ENCODE measurements around the gene EIF5A. TPM values are rescaled to one million over a fixed set of nuclear protein-coding genes. Genes with fewer than 3 reads are reported as not detected.

Gene EIF5A
- total RNA-seq, 3 donors from 2014 or later (not counting 1 experiment from before 2014, with no cell fraction given) = 483 to 608 (median 492) TPM

DNA sequence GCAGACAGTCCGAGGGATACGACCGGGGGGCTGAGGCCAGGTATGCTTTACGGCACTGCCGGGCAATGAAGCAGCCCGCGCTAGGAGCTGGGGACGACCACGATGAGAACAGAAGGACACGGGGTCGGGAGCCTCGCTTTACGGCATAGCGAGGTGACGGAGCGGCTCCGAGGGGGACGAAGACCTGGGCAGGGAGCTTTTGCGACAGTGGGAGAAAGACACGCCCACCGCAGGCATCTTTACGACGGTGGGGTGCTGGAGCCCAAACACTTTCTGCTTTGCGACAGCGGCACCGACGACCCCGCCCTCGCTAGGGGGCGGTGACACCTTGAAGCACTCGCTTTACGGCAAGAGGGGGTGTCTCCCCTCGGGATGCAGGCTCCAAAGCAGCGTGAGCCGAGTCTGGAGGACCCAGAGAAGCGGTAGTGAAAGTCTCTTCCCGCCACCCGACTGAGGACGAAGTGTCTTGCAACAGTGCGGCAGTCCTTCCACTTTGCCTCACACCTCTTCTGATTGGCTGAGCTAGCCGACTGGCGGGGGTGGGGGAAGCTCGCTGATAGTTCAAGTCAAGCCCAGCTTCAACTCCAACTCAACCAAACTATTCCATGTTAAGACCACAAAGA, 22.1 kb downstream of the EIF5A start:
- Mint-ChIP-seq H3K4me1 (peaks cover 21 to 40% of the 10 kb centered on the region in 2 donors), H3K27ac (peak overlapping the region; percentile 89 to 97), H3K9me3 (no peaks in the 10 kb centered on the region), H3K27me3 (ENCODE audit: low read depth in 2 of 2) (no peaks in the 10 kb centered on the region), H3K4me3 (peak overlapping the region; percentile 96), H3K36me3 (no peaks in the 10 kb centered on the region)
- intact Hi-C loops (cut with micrococcal nuclease) = loop anchor here (1.0 to 2.0 kb wide), 3 partner anchors 15 to 49 kb away; partner anchors contain the start of genes EIF5A, GPS2 and SLC2A4
- H3K27ac ChIP-seq (ENCODE audit: low read length) = peak overlapping the region; percentile 91
- no peaks in the 10 kb centered on the region for H3K27me3 ChIP-seq (ENCODE audit: control insufficient read depth, insufficient read depth, low read length)
- TF ChIP-seq CTCF (IDR thresholded peaks at IDR 0.05) = no peak
- ATAC-seq = peak; percentile 73 to 90 (median 76)
- peak overlapping the region; percentile 90 for H3K4me3 ChIP-seq (ENCODE audit: low read length)
- under 1% methylated on average over 43 of the region's 43 CpGs for WGBS (ENCODE audit: insufficient coverage)
- DNase-seq = peak; percentile 91 to 99
- H3K4me1 ChIP-seq (ENCODE audit: control insufficient read depth, insufficient read depth, low read length) = peaks cover 30% of the 10 kb centered on the region
- peaks cover 4% of the 10 kb centered on the region for H3K36me3 ChIP-seq (ENCODE audit: control insufficient read depth, insufficient read depth, low read length)
- no peaks in the 10 kb centered on the region for H3K9me3 ChIP-seq (ENCODE audit: control insufficient read depth, insufficient read depth, low read length)

- Histone ChIP-seq H3K27ac (ENCODE audit: low read length) (peak overlapping the region; percentile 91), H3K36me3 (ENCODE audit: control insufficient read depth, insufficient read depth, low read length) (no peaks in the 10 kb centered on the region), H3K9me3 (ENCODE audit: control insufficient read depth, insufficient read depth, low read length) (no peaks in the 10 kb centered on the region), H3K4me1 (ENCODE audit: control insufficient read depth, insufficient read depth, low read length) (peaks cover 36% of the 10 kb centered on the region), H3K27me3 (ENCODE audit: control insufficient read depth, insufficient read depth, low read length) (no peaks in the 10 kb centered on the region), H3K4me3 (ENCODE audit: low read length) (peak overlapping the region; percentile 90)
- peaks cover 22 to 40% of the 10 kb centered on the region in 2 donors for H3K4me1 Mint-ChIP-seq
- WGBS (ENCODE audit: insufficient coverage) = 1% methylated on average over 34 of the region's 34 CpGs
- intact Hi-C loops (cut with micrococcal nuclease) = loop anchor here (1.0 to 2.0 kb wide), 3 partner anchors 15 to 49 kb away; partner anchors contain the start of genes EIF5A, GPS2 and SLC2A4
- H3K4me3 Mint-ChIP-seq = peak overlapping the region; percentile 96
- ATAC-seq (peak; percentile 65 to 77 (median 70)), DNase-seq (peak; percentile 74 to 86)
- no peaks in the 10 kb centered on the region for H3K27me3 Mint-ChIP-seq (ENCODE audit: low read depth in 2 of 2)
- no peaks in the 10 kb centered on the region for H3K36me3 Mint-ChIP-seq
- peak overlapping the region; percentile 89 to 97 for H3K27ac Mint-ChIP-seq
- TF ChIP-seq CTCF (IDR thresholded peaks at IDR 0.05) = no peak
- no peaks in the 10 kb centered on the region for H3K9me3 Mint-ChIP-seq
These were observed 22.7 kb downstream of the EIF5A start for GRCh38 chr17:7329997-7330637.

DNA sequence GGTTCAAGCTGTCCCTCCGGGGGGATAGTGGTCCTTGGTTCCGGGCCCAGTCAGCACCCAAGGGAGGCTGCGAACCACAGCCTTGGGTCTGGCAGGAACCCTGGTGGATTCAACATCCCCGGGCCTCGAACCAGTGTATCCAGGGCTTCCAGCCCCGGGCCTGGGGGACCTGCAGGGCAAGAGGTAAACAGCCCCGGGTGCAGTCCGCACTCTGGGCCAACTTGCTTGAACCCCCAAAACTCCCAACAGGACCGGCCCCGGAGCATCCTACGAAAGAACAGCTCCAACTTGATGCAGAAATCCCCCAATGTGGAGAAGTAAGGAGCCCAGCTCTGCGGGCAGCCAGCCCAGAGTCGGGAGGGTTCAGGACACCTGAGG, 23.2 kb downstream of the EIF5A start:
- H3K27me3 Mint-ChIP-seq (ENCODE audit: low read depth in 2 of 2) = no peaks in the 10 kb centered on the region
- Histone ChIP-seq H3K9me3 (ENCODE audit: control insufficient read depth, insufficient read depth, low read length) (no peaks in the 10 kb centered on the region), H3K27ac (ENCODE audit: low read length) (peak overlapping the region; percentile 56), H3K4me3 (ENCODE audit: low read length) (peak overlapping the region; percentile 90), H3K27me3 (ENCODE audit: control insufficient read depth, insufficient read depth, low read length) (no peaks in the 10 kb centered on the region), H3K36me3 (ENCODE audit: control insufficient read depth, insufficient read depth, low read length) (no peaks in the 10 kb centered on the region), H3K4me1 (ENCODE audit: control insufficient read depth, insufficient read depth, low read length) (peaks cover 41% of the 10 kb centered on the region)
- H3K36me3 Mint-ChIP-seq = no peaks in the 10 kb centered on the region
- no peaks in the 10 kb centered on the region for H3K9me3 Mint-ChIP-seq
- peak overlapping the region; percentile 89 to 97 for H3K27ac Mint-ChIP-seq
- DNase-seq (no peak), ATAC-seq (no peak)
- peak overlapping the region; percentile 96 for H3K4me3 Mint-ChIP-seq
- intact Hi-C loops (cut with micrococcal nuclease) = no loop called here
- peaks cover 26 to 45% of the 10 kb centered on the region in 2 donors for H3K4me1 Mint-ChIP-seq
- WGBS (ENCODE audit: insufficient coverage) = 68% methylated on average over 13 of the region's 13 CpGs
- no peak for TF ChIP-seq CTCF (IDR thresholded peaks at IDR 0.05)
